HG03342 (cell line): ENCODE measurements around the gene DNASE1L1.

Source experiments
- ATAC-seq: cut with Tn5 transposase; IDR thresholded peaks from one replicate; pipeline ENCODE4 v1.9.1; 2021; ENCODE audit warnings: mild to moderate bottlenecking, moderate library complexity; ENCODE audit not compliant: unreplicated experiment

The DNASE1L1 gene

GRCh38 chrX:154369449-154370299, 39.4 kb downstream of the DNASE1L1 start:
- no peak for ATAC-seq

DNA sequence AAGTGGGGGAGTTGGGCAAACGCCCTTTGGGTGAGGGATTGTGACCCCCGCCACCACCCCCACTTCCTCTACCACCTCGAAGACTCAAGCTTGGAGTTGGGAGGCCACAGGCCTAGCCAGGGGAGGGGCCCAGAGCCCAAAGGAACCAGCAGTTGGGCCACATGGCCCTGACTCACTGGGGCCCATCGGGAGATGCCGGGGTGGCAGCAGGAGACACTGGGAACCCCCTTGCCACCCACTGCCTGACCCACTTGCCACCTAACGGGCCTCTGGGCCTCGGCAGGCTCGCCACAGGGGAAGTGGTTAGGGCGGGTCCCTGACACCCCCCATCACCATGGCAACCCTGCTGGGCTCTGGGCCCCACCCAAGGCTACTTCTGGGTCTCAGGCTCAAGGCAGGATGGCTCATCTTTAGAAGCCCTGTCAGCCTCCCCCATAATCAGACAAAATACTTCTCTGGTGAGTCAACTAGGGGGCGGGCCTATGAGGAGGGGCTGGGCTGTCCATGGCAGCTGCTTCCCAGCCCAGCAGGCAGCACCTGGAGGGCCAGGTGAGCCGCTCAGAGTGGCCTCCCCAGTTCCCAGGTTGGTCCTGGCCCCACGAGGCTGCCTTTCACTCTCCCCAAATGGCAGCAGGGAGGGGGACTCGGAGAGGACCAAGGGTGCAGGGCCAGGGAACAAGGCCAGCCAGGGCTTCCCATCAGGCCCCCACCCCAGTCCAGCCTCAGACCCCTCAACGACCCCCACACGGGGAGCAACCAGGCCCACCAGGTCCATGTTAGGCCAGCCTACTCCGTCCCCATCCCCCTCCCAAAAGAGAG, 40.2 kb downstream of the DNASE1L1 start:
- no peak for ATAC-seq

- ATAC-seq = no peak
Measured at GRCh38 chrX:154367474-154368308, 41.4 kb downstream of the DNASE1L1 start.

GRCh38 chrX:154366666-154367055, 42.4 kb downstream of the DNASE1L1 start:
- ATAC-seq = no peak

GRCh38 chrX:154365997-154366665, 42.9 kb downstream of the DNASE1L1 start:
- no peak for ATAC-seq

- ATAC-seq = no peak
Measured at GRCh38 chrX:154365052-154365600, 43.9 kb downstream of the DNASE1L1 start.

- no peak for ATAC-seq
Measured at GRCh38 chrX:154363706-154364439, 45.2 kb downstream of the DNASE1L1 start.

- ATAC-seq = no peak
Measured at GRCh38 chrX:154362085-154362742, 46.8 kb downstream of the DNASE1L1 start.

GRCh38 chrX:154360155-154360713, 48.8 kb downstream of the DNASE1L1 start:
- ATAC-seq = no peak

- ATAC-seq = no peak
Measured at GRCh38 chrX:154359362-154360154, 49.5 kb downstream of the DNASE1L1 start.

DNA sequence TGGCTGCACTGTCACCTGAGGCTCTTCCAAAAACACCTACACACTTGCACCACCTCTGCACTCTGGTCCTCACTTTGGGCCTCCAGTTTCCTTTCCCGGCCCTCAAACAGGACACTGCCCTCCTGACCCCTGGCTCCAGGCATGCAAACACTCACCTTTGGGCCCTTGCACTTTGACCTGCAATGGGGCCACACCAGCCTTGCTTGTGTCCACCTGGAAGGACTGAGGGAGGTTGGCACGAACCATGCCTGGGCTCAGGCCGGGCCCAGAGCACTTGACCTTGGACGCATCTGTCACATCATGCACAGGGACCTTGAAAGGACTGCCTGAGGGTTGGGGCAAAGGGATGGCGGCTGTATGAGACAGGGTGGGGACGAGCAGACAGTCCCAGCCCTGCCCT, 50.2 kb downstream of the DNASE1L1 start:
- ATAC-seq = no peak

- no peak for ATAC-seq
Measured at GRCh38 chrX:154358011-154358410, 51.0 kb downstream of the DNASE1L1 start.

DNA sequence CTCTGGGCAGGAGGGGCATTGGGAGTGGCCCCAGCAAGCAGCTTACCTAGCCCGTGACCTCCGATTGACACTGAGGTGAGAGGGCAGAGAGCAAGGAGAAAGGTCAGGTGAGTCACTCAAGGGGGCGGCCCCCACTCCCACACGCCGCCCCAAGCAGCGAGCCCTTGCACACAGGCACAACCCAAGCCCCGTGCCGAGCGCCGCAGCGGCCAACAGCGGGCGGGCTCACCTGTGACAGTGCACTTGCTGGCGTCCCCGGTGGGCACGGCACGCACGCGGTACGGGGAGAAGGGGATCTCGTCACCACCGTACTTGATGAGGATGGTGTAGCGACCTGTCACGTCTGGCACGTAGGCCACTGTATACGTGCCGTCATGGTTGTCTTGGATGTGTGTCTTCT, 51.8 kb downstream of the DNASE1L1 start:
- no peak for ATAC-seq

DNA sequence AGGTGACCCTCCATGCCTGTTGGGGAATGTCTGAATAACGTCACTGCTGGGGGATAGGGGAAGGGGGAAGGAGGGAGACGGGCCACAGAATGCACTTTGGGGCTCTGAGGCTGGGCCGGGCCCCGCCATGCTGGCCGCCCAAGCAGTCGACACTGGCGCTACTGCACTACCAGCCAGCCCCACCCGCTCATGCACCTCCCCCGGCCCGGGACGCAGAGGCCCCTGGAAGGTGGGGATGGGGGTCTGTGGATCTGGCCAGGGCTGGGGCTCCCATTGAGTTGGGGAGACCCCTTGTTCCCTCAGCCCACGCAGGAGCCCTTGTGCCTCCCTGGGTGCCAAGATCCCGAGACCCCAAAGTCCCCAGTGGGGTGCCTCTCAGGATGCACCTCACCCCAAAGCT, 52.5 kb downstream of the DNASE1L1 start:
- ATAC-seq = no peak

DNA sequence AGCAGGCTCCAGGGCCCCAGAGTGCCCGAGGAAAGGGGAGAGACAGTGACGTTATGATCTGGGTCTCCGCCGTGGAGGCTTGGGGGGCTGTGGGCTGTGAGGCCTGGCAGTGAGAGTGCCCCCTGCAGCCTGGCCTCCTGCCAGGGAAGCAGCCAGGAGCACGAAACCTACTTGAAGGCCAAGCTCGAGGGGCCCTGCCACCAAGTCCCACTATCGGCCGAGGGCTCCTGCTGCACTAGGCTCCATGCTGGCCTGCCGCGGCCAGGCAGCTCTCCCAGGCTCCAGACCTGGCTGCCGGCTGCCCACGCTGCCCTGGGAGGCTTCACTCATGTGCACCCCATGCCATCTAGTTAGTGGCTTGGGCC, 53.3 kb downstream of the DNASE1L1 start:
- no peak for ATAC-seq

GRCh38 chrX:154355094-154355775, 53.8 kb downstream of the DNASE1L1 start:
- no peak for ATAC-seq

DNA sequence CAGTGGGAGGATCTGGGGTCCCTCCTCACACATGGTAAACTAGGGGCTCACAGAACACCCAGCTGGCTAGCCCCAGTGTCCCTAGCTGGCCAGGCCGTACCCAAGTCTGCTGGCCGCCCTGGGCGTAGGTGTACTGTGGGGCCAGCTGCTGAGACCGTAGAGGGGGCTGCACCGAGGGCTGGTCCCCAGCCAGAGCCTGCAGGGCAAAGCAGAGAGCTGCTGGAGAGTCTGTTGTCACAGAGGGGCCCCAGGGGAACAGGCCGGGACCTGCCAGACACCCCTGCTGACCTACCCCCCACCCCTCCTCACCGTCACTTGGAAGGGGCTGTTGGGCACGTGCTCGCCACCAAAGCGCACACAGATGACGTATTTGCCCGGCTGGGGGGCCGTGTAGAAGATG, 54.5 kb downstream of the DNASE1L1 start:
- no peak for ATAC-seq
